Glutamatergic neuron (in vitro differentiated cells): ENCODE results near the gene DOCK10. TPM values are rescaled to one million over a fixed set of nuclear protein-coding genes. Genes with fewer than 3 reads are reported as not detected.

Experiments
- DNase-seq: peaks from one replicate; pipeline ENCODE4 v3.0.0; 2022
- H3K27ac Mint-ChIP-seq: one replicate; pipeline ENCODE4 v1.8.0; 2020; ENCODE audit warnings: mild to moderate bottlenecking, mixed read lengths, inconsistent platforms; ENCODE audit not compliant: unreplicated experiment
- H3K27me3 Mint-ChIP-seq: one replicate; pipeline ENCODE4 v1.8.0; 2020; ENCODE audit warnings: mild to moderate bottlenecking, moderate library complexity, mixed read lengths, inconsistent platforms; ENCODE audit not compliant: unreplicated experiment
- H3K36me3 Mint-ChIP-seq: one replicate; pipeline ENCODE4 v1.8.0; 2020; ENCODE audit warnings: mild to moderate bottlenecking, mixed read lengths, inconsistent platforms; ENCODE audit not compliant: unreplicated experiment
- H3K4me1 Mint-ChIP-seq: one replicate; pipeline ENCODE4 v1.8.0; 2020; ENCODE audit warnings: mild to moderate bottlenecking, low read depth, mixed read lengths, inconsistent platforms; ENCODE audit not compliant: unreplicated experiment
- H3K4me3 Mint-ChIP-seq: one replicate; pipeline ENCODE4 v1.8.0; 2020; ENCODE audit warnings: mild to moderate bottlenecking, mixed read lengths, inconsistent platforms; ENCODE audit not compliant: unreplicated experiment
- H3K9me3 Mint-ChIP-seq: one replicate; pipeline ENCODE4 v1.8.0; 2020; ENCODE audit warnings: mild to moderate bottlenecking, moderate library complexity, mixed read lengths, inconsistent platforms; ENCODE audit not compliant: unreplicated experiment
- total RNA-seq: library from RNA; stranded (reverse); fragmentation: NEBNext Ultra II Directional; extraction: Animal tissue kit (Norgen Biotek cat#: 25700); gene quantifications from one replicate; pipeline ENCODE4 v1.2.1, GENCODE V29; 2021; ENCODE audit not compliant: unreplicated experiment
- TF ChIP-seq, protein P1 (sequence below): fragments of 200-600 bp; sonication (generic); IDR thresholded peaks from one replicate; pipeline ENCODE4 v1.5.0; 2021; ENCODE audit not compliant: partially characterized antibody, unreplicated experiment

DOCK10 gene
- total RNA-seq, 1 donor from 2014 or later: 1.1 TPM

DNA sequence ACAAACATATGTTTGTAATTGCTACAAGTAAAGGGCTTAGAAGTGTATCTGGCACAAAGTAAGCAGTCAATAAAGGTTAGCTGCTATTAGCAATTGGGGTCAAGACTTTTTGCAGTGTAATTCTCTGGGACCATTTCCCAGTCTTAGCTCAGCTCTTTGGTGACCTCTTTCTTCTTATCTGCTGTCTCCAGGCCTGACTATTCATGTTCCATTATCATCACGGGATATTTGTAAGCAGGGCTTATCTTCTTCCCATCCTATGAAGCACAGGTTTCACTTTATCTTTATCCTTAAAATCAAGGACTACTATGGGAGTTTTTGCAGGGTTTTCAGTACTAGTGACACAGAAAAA, 131.7 kb downstream of the DOCK10 start:
- Mint-ChIP-seq H3K9me3 (peaks cover 2% of the 10 kb centered on the region), H3K27ac (no peak overlapping the region), H3K4me1 (no peaks in the 10 kb centered on the region), H3K36me3 (no peaks in the 10 kb centered on the region), H3K27me3 (no peaks in the 10 kb centered on the region), H3K4me3 (no peak overlapping the region)
- TF ChIP-seq, protein P1, sequence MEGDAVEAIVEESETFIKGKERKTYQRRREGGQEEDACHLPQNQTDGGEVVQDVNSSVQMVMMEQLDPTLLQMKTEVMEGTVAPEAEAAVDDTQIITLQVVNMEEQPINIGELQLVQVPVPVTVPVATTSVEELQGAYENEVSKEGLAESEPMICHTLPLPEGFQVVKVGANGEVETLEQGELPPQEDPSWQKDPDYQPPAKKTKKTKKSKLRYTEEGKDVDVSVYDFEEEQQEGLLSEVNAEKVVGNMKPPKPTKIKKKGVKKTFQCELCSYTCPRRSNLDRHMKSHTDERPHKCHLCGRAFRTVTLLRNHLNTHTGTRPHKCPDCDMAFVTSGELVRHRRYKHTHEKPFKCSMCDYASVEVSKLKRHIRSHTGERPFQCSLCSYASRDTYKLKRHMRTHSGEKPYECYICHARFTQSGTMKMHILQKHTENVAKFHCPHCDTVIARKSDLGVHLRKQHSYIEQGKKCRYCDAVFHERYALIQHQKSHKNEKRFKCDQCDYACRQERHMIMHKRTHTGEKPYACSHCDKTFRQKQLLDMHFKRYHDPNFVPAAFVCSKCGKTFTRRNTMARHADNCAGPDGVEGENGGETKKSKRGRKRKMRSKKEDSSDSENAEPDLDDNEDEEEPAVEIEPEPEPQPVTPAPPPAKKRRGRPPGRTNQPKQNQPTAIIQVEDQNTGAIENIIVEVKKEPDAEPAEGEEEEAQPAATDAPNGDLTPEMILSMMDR: no peak
- no peak for DNase-seq

DNA sequence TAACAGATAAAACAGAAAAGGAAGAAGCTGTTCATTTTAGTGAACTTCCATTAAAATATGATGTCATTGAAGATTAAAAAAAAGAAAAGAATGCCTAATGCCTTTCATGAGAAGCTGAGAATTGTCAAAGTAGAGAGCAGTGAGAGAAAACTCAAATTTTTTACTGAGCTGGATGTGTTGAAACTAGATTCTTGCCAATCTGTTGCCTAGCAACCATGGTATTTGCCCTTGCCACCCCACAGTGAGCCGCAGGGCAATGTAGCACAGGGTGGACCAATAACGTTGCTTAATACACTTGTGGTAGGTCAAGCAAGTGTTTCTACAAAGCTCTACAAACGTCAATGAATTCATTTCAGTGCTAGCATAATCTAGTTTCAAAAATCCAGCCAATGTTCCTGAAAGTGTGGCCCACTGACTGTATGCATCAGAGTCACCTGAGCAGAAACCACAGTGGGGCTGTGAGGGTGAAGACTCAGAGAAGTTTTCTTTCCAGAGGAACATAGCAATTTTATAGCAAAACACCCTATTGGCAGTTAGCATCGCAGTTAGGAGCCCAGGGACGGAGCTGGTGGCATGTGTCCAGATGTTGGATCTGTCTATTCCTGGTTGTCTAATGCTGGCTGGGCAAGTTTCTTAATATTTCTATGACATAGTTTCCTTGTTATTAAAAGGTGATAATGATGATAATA, 132.2 kb downstream of the DOCK10 start:
- Mint-ChIP-seq H3K4me3 (no peak overlapping the region), H3K9me3 (peaks cover 2% of the 10 kb centered on the region), H3K36me3 (no peaks in the 10 kb centered on the region), H3K27me3 (no peaks in the 10 kb centered on the region), H3K4me1 (no peaks in the 10 kb centered on the region), H3K27ac (no peak overlapping the region)
- no peak for DNase-seq
- TF ChIP-seq, protein P1: no peak

- no peak for DNase-seq
- no peaks in the 10 kb centered on the region for H3K4me1 Mint-ChIP-seq
- H3K9me3 Mint-ChIP-seq: peaks cover 2% of the 10 kb centered on the region
- H3K27ac Mint-ChIP-seq: no peak overlapping the region
- TF ChIP-seq, protein P1: no peak
- no peaks in the 10 kb centered on the region for H3K36me3 Mint-ChIP-seq
- H3K27me3 Mint-ChIP-seq: no peaks in the 10 kb centered on the region
- H3K4me3 Mint-ChIP-seq: no peak overlapping the region
Measured at GRCh38 chr2:224908818-224909217, 133.4 kb downstream of the DOCK10 start.

DNA sequence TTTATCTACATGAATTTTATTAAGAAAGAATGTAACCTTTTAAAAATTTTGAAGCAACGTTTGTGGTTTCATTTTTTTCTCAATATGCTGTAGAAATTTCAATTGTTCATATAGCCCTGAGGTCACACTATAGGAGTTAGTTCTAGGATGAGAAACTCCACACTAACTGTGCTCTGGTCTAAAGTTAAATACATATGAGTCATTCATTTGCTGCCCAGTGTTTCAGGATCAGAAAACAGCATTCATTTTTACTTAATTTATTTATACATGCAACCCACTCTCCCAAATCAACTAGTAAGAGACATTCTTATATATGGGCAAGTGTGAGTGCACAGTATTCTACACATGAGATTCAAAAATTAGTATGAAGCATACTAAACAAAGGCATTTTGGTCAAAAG, 137.9 kb downstream of the DOCK10 start:
- Mint-ChIP-seq H3K4me1 (no peaks in the 10 kb centered on the region), H3K9me3 (peaks cover 2% of the 10 kb centered on the region), H3K27me3 (no peaks in the 10 kb centered on the region), H3K27ac (no peak overlapping the region), H3K4me3 (no peak overlapping the region), H3K36me3 (no peaks in the 10 kb centered on the region)
- no peak for DNase-seq
- TF ChIP-seq, protein P1: no peak

GRCh38 chr2:224903621-224904020, 138.6 kb downstream of the DOCK10 start:
- no peak for DNase-seq
- Mint-ChIP-seq H3K27me3 (no peaks in the 10 kb centered on the region), H3K36me3 (no peaks in the 10 kb centered on the region), H3K9me3 (peaks cover 2% of the 10 kb centered on the region), H3K4me1 (no peaks in the 10 kb centered on the region), H3K4me3 (no peak overlapping the region), H3K27ac (no peak overlapping the region)
- TF ChIP-seq, protein P1: no peak
